Subcutaneous abdominal adipose tissue (tissue), 5 donors: ENCODE data around the gene TCF7L2.

ENCODE experiments used
- H3K27ac ChIP-seq: one replicate; pipeline ENCODE4 v1.7.0; 2013; ENCODE audit warnings: low read depth, mild to moderate bottlenecking, inconsistent platforms, low read length, moderate library complexity
- H3K27me3 ChIP-seq, 5 donors: one replicate each; pipeline ENCODE4 v1.7.0; 2013; ENCODE audit warnings: low read length in 5 of 5, inconsistent platforms in 1 of 5; ENCODE audit not compliant: control insufficient read depth in 5 of 5, insufficient read depth in 4 of 5
- H3K36me3 ChIP-seq, 5 donors: one replicate each; pipeline ENCODE4 v1.7.0; 2013; ENCODE audit warnings: low read length in 5 of 5; ENCODE audit not compliant: control insufficient read depth in 5 of 5, insufficient read depth in 5 of 5
- H3K4me1 ChIP-seq, 5 donors: one replicate each; pipeline ENCODE4 v1.7.0; 2013; ENCODE audit warnings: low read length in 5 of 5, mild to moderate bottlenecking in 3 of 5, moderate library complexity in 1 of 5; ENCODE audit not compliant: control insufficient read depth in 5 of 5, insufficient read depth in 5 of 5
- H3K4me3 ChIP-seq, 5 donors: one replicate each; pipeline ENCODE4 v1.7.0; 2013; ENCODE audit warnings: low read length in 5 of 5, low read depth in 1 of 5
- H3K9ac ChIP-seq, 5 donors: one replicate each; pipeline ENCODE4 v1.7.0; 2013; ENCODE audit warnings: low read length in 5 of 5, mild to moderate bottlenecking in 4 of 5, moderate library complexity in 3 of 5
- H3K9me3 ChIP-seq, 5 donors: one replicate each; pipeline ENCODE4 v1.7.0; 2013; ENCODE audit warnings: low read length in 5 of 5; ENCODE audit not compliant: control insufficient read depth in 5 of 5
- donor health status: healthy.
- donor health status: healthy.
- donor health status: healthy.
- donor health status: healthy.
- donor health status: healthy.

The TCF7L2 gene

DNA sequence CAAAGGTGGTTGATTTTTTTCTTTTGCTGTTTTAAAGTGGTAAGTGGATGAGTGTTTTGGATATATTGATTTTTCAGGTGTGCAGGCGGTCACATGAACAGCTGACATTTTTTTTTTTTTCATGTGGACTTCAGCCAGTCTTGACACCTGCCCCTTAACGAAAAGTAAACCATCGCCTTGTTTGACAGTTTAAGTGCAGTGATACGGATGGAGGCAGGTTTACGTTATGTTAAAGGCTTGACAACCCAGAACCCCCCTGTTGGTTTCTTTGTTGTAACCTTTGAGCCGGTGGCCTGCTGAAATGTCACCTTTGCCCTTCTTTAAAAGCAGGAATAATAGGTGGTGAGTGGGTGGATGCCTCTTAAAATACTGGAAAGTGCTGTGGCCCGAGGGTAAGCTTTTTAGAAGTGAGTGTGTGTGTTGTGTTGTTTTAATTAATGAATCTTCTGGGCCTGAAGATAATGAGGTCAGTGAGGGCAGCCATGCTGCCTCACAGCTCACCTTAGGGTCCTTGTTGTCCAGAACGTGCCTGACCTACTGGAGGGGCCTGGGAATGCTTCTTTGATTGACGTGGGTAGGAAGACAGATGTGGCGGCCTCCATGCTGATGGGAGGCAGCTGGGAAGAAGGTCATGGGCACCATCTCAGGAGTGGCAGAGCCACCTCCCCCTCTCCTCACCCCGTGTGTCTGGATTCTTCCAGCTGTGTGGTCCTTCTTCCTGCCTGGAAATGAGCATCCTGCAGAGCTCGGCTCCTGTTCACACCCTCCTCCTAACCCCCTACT is 69.8 kb downstream of the TCF7L2 start:
- Histone ChIP-seq H3K4me3 (no peak overlapping the region), H3K27ac (peak overlapping the region; percentile 61), H3K27me3 (no peaks in the 10 kb centered on the region), H3K9me3 (no peaks in the 10 kb centered on the region), H3K4me1 (peaks cover 19 to 71% (median 63%) of the 10 kb centered on the region in 5 donors), H3K9ac (no peak overlapping the region), H3K36me3 (no peaks in the 10 kb centered on the region)

DNA sequence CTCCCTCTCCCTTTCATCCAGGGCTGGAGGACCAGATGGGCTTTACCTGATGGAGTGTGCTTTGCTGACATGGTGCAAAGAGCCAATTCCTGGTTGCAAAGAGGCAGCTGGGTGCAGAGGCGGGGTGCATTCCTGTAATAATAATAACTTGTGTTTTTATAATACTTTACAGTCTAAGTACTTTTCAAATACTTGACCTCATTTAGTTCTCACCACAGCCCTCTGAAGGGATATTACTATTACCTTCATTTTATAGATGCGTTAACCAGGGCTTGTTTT is 70.4 kb downstream of the TCF7L2 start:
- Histone ChIP-seq H3K36me3 (no peaks in the 10 kb centered on the region), H3K9me3 (no peaks in the 10 kb centered on the region), H3K27me3 (no peaks in the 10 kb centered on the region), H3K4me3 (no peak overlapping the region), H3K27ac (peak overlapping the region; percentile 61), H3K9ac (no peak overlapping the region), H3K4me1 (peaks cover 19 to 71% (median 63%) of the 10 kb centered on the region in 5 donors)

DNA sequence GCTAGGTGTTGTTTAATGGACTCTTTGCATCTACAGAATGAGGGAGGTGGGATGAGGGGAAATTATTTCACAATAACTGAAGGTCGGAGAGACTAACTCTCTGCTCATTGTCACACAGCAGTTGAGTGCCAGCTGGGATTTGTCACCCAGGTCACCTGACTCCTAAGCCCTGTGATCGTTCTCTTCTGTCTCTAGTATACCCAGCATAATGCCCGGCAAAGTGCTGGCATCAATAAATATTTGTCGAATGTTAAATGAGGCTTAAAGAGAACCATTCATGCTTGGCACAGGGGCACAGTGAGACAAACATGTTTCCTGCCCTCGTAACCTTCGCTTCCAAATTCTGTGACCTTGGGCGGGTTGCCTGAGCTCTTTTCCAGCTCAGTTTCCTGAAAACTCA is 70.8 kb downstream of the TCF7L2 start:
- no peak overlapping the region for H3K4me3 ChIP-seq
- no peaks in the 10 kb centered on the region for H3K9me3 ChIP-seq
- no peak overlapping the region for H3K9ac ChIP-seq
- no peaks in the 10 kb centered on the region for H3K27me3 ChIP-seq
- H3K4me1 ChIP-seq, result peaks cover 19 to 71% (median 63%) of the 10 kb centered on the region in 5 donors
- H3K27ac ChIP-seq, result peak overlapping the region; percentile 61
- H3K36me3 ChIP-seq, result no peaks in the 10 kb centered on the region

DNA sequence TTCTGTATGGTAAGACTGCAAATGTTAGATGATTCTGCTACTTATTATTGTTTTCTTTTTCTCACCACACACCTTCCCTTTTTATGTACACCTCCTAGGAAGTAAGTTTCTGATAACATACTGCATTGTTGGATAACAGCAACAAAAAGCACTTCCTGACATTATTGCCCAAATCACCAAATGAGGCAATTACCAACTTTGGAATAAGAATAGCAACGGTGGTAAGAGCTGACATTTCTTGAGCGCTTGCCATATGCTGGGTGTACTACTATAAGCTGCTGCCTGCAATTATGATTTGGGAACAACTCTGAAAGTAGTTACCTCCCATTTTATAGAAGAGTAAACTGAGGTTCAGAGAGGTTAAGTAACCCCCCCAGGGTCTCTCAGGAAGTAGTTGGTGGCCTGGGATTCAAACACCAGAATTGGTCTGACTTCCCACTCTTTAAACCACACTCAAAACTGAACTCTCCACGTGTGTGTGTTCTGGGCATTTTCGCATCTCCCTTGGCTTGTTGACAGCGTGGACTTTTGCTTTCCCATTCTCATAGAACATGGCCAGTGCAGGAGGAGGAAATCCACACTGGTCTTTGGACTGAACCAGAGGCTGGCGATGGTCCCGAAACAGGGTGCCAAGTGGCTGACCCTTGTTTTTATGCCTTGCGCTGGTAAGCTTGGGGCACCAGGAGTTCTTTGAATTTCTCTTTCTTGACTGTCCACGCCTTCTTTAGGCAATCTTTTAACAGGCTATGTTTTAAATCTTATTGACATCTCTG is 71.4 kb downstream of the TCF7L2 start:
- Histone ChIP-seq H3K36me3 (no peaks in the 10 kb centered on the region), H3K4me1 (peaks cover 20 to 68% (median 62%) of the 10 kb centered on the region in 5 donors), H3K27ac (peak overlapping the region; percentile 61), H3K9me3 (no peaks in the 10 kb centered on the region), H3K9ac (peak overlapping the region in 1 of 5 donors; percentile 21), H3K27me3 (no peaks in the 10 kb centered on the region), H3K4me3 (peak overlapping the region in 1 of 5 donors; percentile 33)

DNA sequence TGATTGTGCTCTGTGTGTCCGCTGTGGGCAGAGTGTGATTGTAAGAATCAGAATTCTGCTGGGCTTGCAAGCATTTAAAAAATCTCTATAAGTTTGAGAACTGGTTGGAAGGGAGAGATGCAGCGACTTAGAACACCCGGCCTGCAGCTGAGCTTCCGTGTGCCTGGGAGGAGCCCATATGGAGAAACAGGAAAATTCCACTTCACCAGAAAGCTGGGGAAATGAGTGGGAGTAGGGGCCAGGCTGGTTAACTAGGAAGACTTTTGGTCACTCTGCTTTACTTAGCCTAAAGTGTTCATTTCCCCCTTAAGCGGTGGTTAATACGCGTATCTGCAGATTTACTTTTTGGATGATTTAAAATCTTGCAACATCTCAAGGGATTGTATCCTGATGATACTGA is 72.2 kb downstream of the TCF7L2 start:
- Histone ChIP-seq H3K4me3 (peak overlapping the region in 1 of 5 donors; percentile 33), H3K4me1 (peaks cover 21 to 67% (median 62%) of the 10 kb centered on the region in 5 donors), H3K9me3 (no peaks in the 10 kb centered on the region), H3K36me3 (no peaks in the 10 kb centered on the region), H3K27me3 (no peaks in the 10 kb centered on the region), H3K9ac (no peak overlapping the region), H3K27ac (peak overlapping the region; percentile 61)

DNA sequence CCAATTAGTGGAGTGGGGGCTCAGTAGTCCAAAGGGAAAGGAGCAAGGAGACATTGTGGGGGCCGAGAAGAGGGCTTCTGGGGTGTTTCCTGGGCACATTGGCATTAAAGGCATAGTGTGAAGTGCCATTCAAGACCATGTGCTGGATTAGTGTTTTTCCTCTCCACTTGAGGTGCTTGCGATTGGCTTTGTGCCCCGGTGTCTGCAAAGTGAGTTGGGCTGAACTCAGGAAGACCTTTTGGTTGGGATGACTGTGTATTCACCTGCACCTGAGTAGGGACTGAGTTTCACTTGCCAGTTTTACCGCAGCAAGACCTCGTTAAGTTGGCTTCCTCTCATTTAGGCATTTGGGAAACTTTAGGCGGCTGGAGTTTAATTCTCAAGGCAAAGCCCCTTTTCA is 73.0 kb downstream of the TCF7L2 start:
- no peaks in the 10 kb centered on the region for H3K27me3 ChIP-seq
- H3K27ac ChIP-seq, result no peak overlapping the region
- H3K4me1 ChIP-seq, result peaks cover 18 to 68% (median 62%) of the 10 kb centered on the region in 5 donors

DNA sequence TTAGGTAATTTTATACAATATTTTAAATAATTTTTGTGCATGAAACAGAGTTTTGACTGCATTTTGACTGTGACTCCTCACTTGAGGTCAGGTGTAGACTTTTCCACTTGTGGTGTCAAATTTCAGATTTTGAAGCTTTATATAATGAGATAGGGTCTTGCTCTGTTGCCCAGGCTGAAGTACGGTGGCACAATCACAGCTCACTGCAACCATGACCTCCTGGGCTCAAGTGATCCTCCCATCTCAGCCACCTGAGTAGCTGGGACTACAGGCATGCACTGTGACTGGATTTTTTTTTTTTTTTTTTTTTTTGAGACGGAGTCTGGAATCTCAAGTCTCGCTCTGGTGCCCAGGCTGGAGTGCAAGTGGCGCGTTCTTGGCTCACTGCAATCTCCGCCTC is 74.9 kb downstream of the TCF7L2 start:
- Histone ChIP-seq H3K4me1 (peaks cover 20 to 64% (median 58%) of the 10 kb centered on the region in 5 donors), H3K9ac (no peak overlapping the region)

More for the DNA sequence above, 73.0 kb downstream of the TCF7L2 start:
- H3K36me3 ChIP-seq, result no peaks in the 10 kb centered on the region
- no peaks in the 10 kb centered on the region for H3K9me3 ChIP-seq
- H3K4me3 ChIP-seq, result no peak overlapping the region
- H3K9ac ChIP-seq, result no peak overlapping the region

DNA sequence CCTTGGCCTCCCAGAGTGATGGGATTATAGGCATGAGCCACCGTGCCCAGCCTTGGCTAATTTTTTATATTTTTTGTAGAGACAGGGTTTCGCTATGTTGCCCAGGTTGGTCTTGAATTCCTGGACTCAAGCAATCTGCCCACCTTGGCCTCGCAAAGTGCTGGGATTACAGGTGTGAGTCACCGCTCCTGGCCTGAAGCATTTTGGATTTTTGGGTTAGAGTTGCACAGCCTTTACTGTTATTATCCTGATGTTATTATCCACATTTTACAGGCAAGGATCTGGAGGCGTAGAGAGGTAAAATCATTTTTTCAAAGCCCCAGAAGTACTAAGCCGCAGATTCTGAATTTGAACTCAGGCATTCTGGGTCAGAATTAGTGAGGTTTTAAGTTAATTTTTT is 75.4 kb downstream of the TCF7L2 start:
- Histone ChIP-seq H3K27me3 (no peaks in the 10 kb centered on the region), H3K4me1 (peaks cover 20 to 64% (median 56%) of the 10 kb centered on the region in 5 donors), H3K9me3 (no peaks in the 10 kb centered on the region)

More for the DNA sequence above, 74.9 kb downstream of the TCF7L2 start:
- no peaks in the 10 kb centered on the region for H3K36me3 ChIP-seq
- no peaks in the 10 kb centered on the region for H3K9me3 ChIP-seq
- no peak overlapping the region for H3K4me3 ChIP-seq
- H3K27ac ChIP-seq, result no peak overlapping the region
- no peaks in the 10 kb centered on the region for H3K27me3 ChIP-seq

DNA sequence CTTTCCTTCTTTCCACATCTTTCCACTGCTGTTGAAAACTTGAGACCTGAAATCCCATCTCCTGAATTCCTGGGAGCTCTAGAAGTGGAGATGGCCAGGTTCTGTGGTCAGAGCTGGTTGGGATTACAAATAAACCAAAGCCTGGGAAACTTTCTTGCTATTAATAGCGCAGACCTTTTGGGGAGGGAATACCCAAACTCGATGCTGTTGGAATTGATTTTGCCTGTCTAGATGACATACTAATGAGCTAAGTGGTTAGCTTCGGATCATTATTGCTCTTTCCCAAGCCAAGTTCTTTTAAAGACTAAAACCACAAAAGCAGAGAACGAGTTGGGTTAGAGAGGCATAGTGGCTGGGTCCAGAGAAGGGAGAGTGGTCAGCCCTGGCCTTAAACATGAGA is 76.6 kb downstream of the TCF7L2 start:
- no peaks in the 10 kb centered on the region for H3K36me3 ChIP-seq
- H3K27me3 ChIP-seq, result no peaks in the 10 kb centered on the region
- peak overlapping the region in 1 of 5 donors; percentile 20 for H3K9ac ChIP-seq
- peaks cover 16 to 60% (median 48%) of the 10 kb centered on the region in 5 donors for H3K4me1 ChIP-seq
- peak overlapping the region; percentile 50 for H3K27ac ChIP-seq
- H3K4me3 ChIP-seq, result no peak overlapping the region
- H3K9me3 ChIP-seq, result no peaks in the 10 kb centered on the region

More for the DNA sequence above, 75.4 kb downstream of the TCF7L2 start:
- Histone ChIP-seq H3K9ac (no peak overlapping the region), H3K36me3 (no peaks in the 10 kb centered on the region), H3K27ac (no peak overlapping the region), H3K4me3 (no peak overlapping the region)

DNA sequence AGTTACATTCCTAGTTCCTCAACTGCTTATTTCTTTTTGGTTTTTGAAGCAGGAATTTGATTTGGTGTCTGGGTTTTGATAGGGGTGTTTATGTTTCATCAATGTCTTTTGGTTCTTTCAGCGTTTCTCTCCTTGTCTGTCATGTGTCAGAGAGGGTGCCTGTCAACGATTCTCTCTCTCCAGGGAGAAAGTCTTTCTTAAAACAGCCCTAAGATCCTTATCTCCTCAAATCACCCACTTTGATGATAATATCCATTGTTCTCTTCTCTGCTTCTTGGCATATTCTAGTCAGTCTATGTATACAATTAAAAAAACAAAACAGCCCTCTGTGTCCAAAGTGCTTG is 77.2 kb downstream of the TCF7L2 start:
- Histone ChIP-seq H3K36me3 (no peaks in the 10 kb centered on the region), H3K4me3 (no peak overlapping the region), H3K9me3 (no peaks in the 10 kb centered on the region), H3K27ac (peak overlapping the region; percentile 50), H3K4me1 (peaks cover 12 to 54% (median 43%) of the 10 kb centered on the region in 5 donors), H3K9ac (peak overlapping the region in 1 of 5 donors; percentile 1), H3K27me3 (no peaks in the 10 kb centered on the region)
